Esophagus (tissue), 2 donors: Measurements from ENCODE around the gene PNPLA5. TPM values are rescaled to one million over a fixed set of nuclear protein-coding genes. Genes with fewer than 3 reads are reported as not detected.

ENCODE experiments used
- H3K27ac ChIP-seq, 2 donors: one replicate each; pipeline ENCODE4 v1.5.1; 2013; ENCODE audit warnings: low read depth in 2 of 2, mild to moderate bottlenecking in 2 of 2, inconsistent platforms in 1 of 2, low read length in 1 of 2, moderate library complexity in 1 of 2
- H3K27me3 ChIP-seq, 2 donors: one replicate each; pipeline ENCODE4 v1.6.1; 2013; ENCODE audit warnings: low read length in 2 of 2, control low read depth in 1 of 2, mild to moderate bottlenecking in 1 of 2; ENCODE audit not compliant: insufficient read depth in 2 of 2, control insufficient read depth in 1 of 2
- H3K36me3 ChIP-seq, 2 donors: one replicate each; pipeline ENCODE4 v1.6.1; 2013; ENCODE audit warnings: low read length in 1 of 2; ENCODE audit not compliant: control insufficient read depth in 2 of 2, insufficient read depth in 2 of 2
- H3K4me1 ChIP-seq, 2 donors: one replicate each; pipeline ENCODE4 v1.6.1; 2013; ENCODE audit warnings: low read length in 1 of 2; ENCODE audit not compliant: control insufficient read depth in 2 of 2, insufficient read depth in 2 of 2
- H3K4me3 ChIP-seq, 2 donors: one replicate each; pipeline ENCODE4 v1.5.1; 2013; ENCODE audit warnings: low read length in 2 of 2, mild to moderate bottlenecking in 2 of 2, low read depth in 1 of 2, moderate library complexity in 1 of 2
- H3K9me3 ChIP-seq, 2 donors: one replicate each; pipeline ENCODE4 v1.6.1; 2013; ENCODE audit warnings: mild to moderate bottlenecking in 2 of 2, low read depth in 1 of 2, low read length in 1 of 2, moderate library complexity in 1 of 2; ENCODE audit not compliant: control insufficient read depth in 2 of 2, insufficient read depth in 1 of 2
- WGBS, 2 donors: extraction: QIAGEN DNeasy Blood & Tissue Kit; methylation state at CpG; one replicate each; pipeline ENCODE4 v1.1.7; 2013; 5-methylcytosine and 5-hydroxymethylcytosine counted together
- polyA plus RNA-seq, 2 donors: library from polyadenylated mRNA; stranded (reverse); fragments of 200-250 nt; gene quantifications; one replicate each; pipeline ENCODE4 v1.2.3, GENCODE V29; 2013
- donor health status: healthy with polysubstance abuse.
- donor health status: Bipolar disorder and iron deficiency.

Gene PNPLA5
- polyA plus RNA-seq, 2 donors, result not detected

DNA sequence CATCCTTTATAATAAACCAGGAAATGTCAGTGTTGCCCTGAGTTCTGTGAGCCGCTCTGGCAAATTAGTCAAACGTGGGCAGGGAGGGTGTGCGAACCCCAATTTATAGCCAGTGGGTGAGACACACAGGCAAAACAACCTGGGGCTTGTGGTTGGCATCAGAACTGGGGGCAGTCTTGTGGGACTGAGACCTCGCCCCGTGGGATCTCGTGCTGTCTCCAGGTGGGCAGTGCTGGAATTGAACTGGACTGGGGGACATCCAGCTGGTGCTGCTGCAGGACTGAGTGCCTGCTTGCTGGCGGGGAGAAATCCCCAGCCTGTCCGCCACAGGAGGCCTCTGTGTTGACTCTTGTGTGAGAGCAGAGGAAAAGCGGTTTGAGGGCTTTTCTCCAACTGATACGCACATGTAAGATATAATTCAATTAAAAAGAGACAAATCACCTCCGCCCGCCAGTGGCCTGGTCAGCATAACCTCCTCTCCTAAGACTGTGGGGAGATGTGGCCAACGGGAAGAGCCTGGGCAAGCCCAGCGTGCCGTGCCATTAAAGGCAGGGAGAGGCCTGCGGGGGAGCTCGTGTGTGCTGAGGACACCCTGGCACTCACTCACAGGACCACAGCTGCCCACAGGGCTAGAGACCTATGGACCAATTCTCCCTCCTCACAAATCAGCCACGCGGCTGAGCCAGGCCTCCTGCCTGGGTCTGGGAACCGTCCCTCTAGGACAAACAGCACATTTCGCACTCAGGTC is 47.9 kb downstream of the PNPLA5 start:
- WGBS, 2 donors, result 82 to 85% methylated on average over 21 of the region's 21 CpGs
- H3K4me1 ChIP-seq, result no peaks in the 10 kb centered on the region

DNA sequence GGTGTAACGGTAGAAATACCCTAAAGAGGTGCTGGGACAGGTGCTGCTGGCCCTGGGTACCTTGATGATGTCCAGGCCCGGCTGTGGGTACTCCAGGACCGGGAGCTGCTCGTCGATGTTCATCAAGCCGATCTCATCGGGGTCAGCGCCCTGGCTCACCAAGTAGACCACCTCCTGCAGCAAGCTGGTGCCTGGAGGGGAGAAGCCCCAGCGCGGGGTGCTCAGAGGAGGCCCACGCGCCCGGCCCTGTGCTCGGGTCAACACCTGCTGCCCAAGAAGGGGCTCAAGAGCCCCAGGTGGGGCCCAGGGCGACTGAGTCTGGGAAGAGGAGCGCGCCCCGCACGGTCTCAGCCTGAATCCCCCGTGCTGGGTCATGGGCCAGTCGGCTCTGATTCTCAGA is 50.1 kb downstream of the PNPLA5 start:
- no peaks in the 10 kb centered on the region for H3K9me3 ChIP-seq
- H3K27ac ChIP-seq, result no peak overlapping the region
- H3K4me1 ChIP-seq, result no peaks in the 10 kb centered on the region
- no peaks in the 10 kb centered on the region for H3K36me3 ChIP-seq
- no peak overlapping the region for H3K4me3 ChIP-seq
- H3K27me3 ChIP-seq, result no peaks in the 10 kb centered on the region
- WGBS, 2 donors, result 89 to 91% methylated on average over 21 of the region's 21 CpGs

More for the DNA sequence above, 47.9 kb downstream of the PNPLA5 start:
- Histone ChIP-seq H3K27ac (no peak overlapping the region), H3K27me3 (no peaks in the 10 kb centered on the region), H3K4me3 (no peak overlapping the region), H3K9me3 (no peaks in the 10 kb centered on the region), H3K36me3 (no peaks in the 10 kb centered on the region)

DNA sequence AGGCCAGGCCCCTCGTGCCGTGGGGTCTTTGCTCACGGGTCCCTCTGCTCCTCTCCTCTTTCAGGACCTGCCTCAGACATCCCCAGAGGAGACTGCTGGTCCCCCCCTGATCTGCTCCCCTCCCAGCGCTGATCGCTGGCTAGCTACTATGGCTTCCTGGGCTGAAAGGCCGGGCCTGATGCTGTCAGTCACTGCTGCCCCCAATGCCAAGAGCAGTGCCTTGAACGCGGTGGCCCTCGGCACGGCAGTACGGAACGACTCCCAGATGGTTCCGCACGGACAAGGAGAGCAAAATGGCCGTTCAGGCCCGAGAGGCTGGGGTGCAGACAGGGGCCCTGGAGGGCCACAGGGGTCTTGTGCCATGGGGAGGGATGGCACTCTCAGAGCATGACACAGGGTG is 51.0 kb downstream of the PNPLA5 start:
- Histone ChIP-seq H3K4me3 (no peak overlapping the region), H3K27ac (no peak overlapping the region), H3K27me3 (no peaks in the 10 kb centered on the region), H3K4me1 (no peaks in the 10 kb centered on the region), H3K36me3 (no peaks in the 10 kb centered on the region), H3K9me3 (no peaks in the 10 kb centered on the region)
- 82 to 86% methylated on average over 16 of the region's 16 CpGs for WGBS, 2 donors

DNA sequence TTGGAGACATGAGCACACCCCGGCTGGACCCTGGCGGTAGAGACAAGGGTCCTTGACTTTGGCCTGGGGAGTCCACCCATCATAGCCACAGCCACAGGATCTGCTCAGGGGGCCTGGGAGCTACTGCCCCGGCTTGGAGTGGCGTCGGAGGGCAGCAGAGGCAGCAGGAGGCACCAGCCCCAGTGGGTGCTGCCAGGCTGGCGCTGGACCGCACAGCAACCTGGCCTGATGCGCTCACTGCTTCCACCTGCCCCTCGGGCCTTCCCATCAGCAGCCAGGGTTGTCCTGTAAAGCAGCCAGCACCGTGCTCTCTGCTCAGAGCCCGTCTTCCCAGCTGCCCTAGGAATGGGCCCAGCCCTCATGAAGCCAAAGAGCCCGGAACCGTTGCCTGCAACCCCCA is 51.4 kb downstream of the PNPLA5 start:
- no peaks in the 10 kb centered on the region for H3K9me3 ChIP-seq
- H3K36me3 ChIP-seq, result no peaks in the 10 kb centered on the region
- no peak overlapping the region for H3K27ac ChIP-seq
- no peaks in the 10 kb centered on the region for H3K27me3 ChIP-seq
- H3K4me3 ChIP-seq, result no peak overlapping the region
- WGBS, 2 donors, result 70 to 77% methylated on average over 13 of the region's 13 CpGs
- H3K4me1 ChIP-seq, result no peaks in the 10 kb centered on the region

DNA sequence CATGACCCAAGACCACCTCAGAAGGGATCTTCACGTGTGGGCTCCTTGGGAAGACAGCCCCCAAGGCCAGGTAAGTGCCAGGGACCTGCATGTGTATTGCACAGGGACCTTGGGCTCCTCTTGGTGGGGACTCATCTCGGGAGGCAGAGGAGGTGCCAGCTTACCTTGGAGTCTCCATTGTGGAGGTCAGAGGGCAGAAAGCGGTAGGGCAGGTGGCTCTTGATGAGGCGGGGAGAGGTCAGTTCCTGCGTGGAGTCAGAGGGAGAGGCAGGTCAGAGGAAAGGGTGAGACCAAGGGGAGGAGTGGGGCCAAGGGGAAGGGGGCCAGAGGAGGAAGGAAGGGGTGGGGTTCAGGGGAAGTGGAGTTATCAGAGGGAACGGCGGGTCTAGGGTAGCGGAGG is 52.0 kb downstream of the PNPLA5 start:
- H3K4me3 ChIP-seq, result no peak overlapping the region
- no peaks in the 10 kb centered on the region for H3K36me3 ChIP-seq
- 56 to 65% methylated on average over 8 of the region's 8 CpGs for WGBS, 2 donors
- no peaks in the 10 kb centered on the region for H3K27me3 ChIP-seq
- no peaks in the 10 kb centered on the region for H3K9me3 ChIP-seq
- no peaks in the 10 kb centered on the region for H3K4me1 ChIP-seq
- no peak overlapping the region for H3K27ac ChIP-seq

DNA sequence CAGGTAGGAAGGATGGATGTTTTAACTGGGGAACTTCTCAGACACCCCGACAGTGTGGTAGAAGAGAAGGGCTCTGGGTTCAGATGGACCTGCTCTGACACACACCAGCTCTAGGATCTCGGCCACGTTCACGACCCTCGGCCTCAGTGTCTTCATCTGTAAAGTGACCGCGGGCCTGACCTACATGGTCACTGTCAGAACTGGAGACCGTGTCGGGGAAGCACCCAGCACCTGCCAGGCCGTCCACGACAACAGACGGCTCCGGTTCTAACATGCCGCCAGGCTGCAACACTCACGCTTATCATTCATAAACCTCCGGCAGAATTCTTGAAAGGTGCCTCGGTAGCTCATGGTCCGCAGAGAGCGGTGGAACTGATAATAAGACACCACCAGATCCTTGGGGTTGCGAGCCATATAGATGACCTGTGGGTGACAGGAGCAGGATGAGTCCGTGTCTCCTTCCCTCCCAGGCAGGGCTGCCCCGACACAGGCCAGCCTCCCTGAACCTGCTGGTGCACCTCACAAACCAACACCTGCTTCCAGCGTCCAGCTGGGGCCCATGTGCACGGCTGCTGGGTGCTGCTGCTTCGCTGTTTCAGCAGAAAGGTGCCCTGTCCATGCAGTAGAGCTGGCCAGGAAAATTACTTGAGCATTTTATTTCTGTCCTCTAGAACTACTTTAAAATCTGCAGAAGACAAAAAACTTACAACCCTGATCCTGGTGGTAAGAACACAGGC is 53.1 kb downstream of the PNPLA5 start:
- H3K9me3 ChIP-seq, result no peaks in the 10 kb centered on the region
- H3K4me3 ChIP-seq, result no peak overlapping the region
- no peaks in the 10 kb centered on the region for H3K4me1 ChIP-seq
- 90 to 91% methylated on average over 25 of the region's 25 CpGs for WGBS, 2 donors
- no peak overlapping the region for H3K27ac ChIP-seq
- no peaks in the 10 kb centered on the region for H3K27me3 ChIP-seq
- H3K36me3 ChIP-seq, result no peaks in the 10 kb centered on the region

DNA sequence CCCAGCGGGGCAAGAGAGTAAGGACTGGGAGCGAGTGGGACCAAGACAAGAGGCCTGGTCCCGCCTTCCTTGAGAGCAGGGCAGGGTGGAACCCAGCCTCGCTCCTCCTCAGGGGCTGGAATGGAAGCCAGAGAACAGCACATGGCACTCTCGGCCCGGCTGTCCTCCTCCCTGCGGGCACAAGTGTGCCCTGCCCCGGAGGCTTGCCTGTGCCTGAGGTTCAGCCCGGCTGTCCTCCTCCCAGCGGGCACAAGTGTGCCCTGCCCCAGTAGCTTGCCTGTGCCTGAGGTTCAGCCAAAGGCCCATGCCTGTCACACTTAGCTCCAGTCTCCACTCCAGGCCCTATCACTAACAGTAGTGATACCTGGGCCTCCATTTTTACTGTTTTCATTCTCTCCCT is 53.7 kb downstream of the PNPLA5 start:
- Histone ChIP-seq H3K4me3 (no peak overlapping the region), H3K27me3 (no peaks in the 10 kb centered on the region), H3K9me3 (no peaks in the 10 kb centered on the region), H3K27ac (no peak overlapping the region), H3K4me1 (no peaks in the 10 kb centered on the region), H3K36me3 (no peaks in the 10 kb centered on the region)
- 74 to 79% methylated on average over 10 of the region's 10 CpGs for WGBS, 2 donors

DNA sequence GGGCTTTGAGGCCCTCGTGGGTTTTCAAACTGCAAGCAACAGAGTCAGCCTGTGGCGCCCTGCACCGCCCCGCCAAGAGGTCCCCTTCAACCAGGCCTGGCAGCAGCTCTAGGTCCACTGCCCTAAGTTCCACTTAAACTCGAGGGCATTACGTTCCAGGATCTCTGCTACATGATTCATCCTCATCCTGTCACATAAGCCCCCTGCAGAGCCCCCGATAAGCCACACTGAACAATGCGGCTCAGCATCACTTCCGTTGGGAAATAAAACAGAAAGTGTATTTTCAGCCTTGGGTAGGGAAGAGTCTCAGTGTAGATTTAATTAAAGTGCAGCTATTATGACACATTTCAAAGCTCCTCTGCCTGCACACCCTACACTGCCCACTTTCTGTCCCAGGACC is 54.1 kb downstream of the PNPLA5 start:
- no peaks in the 10 kb centered on the region for H3K4me1 ChIP-seq
- H3K27me3 ChIP-seq, result no peaks in the 10 kb centered on the region
- no peaks in the 10 kb centered on the region for H3K36me3 ChIP-seq
- no peaks in the 10 kb centered on the region for H3K9me3 ChIP-seq
- no peak overlapping the region for H3K4me3 ChIP-seq
- 76 to 77% methylated on average over 9 of the region's 9 CpGs for WGBS, 2 donors
- no peak overlapping the region for H3K27ac ChIP-seq

DNA sequence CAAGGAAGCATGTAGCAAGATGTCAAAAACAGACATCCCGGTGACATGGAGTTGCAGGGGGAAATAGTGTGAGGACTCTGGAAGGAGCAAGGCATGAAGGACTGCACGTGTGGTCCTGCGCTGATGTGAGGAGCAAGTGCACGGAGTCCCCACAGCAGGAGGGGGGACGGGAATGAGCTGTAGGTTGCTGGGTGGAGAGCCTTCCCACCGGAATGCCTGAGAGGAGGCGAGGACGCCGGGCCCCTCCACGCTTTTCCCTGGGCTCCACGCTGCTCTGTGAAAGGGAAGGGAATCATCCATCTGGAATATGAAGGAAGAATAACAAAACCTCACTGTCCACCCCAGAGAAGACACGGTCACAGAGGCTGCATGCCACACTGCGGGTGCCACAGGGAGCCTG is 56.1 kb downstream of the PNPLA5 start:
- Histone ChIP-seq H3K27me3 (no peaks in the 10 kb centered on the region), H3K4me1 (no peaks in the 10 kb centered on the region), H3K4me3 (no peak overlapping the region), H3K9me3 (no peaks in the 10 kb centered on the region), H3K36me3 (no peaks in the 10 kb centered on the region), H3K27ac (no peak overlapping the region)
- WGBS, 2 donors, result 81% methylated on average over 13 of the region's 13 CpGs

DNA sequence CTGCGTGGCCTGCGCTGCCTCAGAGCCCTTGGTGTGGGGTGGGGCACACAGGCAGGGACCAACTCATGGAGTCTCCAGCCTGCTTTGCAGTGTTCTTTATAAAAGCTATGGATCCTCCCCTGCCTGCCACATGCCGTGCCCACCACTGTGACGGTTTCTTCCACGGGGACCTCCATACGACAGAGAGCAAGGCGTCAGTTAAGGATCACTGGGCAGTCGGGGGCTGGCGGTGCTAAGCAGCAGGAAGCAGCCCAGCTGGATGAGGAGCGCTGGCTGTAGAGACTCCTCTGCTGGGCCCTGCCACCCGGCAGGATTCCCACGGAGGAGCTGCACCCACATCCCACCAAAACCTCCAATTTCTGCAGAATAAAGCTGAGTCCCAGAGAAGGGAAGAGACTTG is 56.6 kb downstream of the PNPLA5 start:
- 71 to 72% methylated on average over 12 of the region's 12 CpGs for WGBS, 2 donors
- H3K27me3 ChIP-seq, result no peaks in the 10 kb centered on the region
- no peak overlapping the region for H3K27ac ChIP-seq
- H3K4me1 ChIP-seq, result peaks cover 0 to 3% of the 10 kb centered on the region in 2 donors
- H3K36me3 ChIP-seq, result no peaks in the 10 kb centered on the region
- H3K4me3 ChIP-seq, result no peak overlapping the region
- H3K9me3 ChIP-seq, result no peaks in the 10 kb centered on the region
